ENCODE data around the gene USP20.

DNA sequence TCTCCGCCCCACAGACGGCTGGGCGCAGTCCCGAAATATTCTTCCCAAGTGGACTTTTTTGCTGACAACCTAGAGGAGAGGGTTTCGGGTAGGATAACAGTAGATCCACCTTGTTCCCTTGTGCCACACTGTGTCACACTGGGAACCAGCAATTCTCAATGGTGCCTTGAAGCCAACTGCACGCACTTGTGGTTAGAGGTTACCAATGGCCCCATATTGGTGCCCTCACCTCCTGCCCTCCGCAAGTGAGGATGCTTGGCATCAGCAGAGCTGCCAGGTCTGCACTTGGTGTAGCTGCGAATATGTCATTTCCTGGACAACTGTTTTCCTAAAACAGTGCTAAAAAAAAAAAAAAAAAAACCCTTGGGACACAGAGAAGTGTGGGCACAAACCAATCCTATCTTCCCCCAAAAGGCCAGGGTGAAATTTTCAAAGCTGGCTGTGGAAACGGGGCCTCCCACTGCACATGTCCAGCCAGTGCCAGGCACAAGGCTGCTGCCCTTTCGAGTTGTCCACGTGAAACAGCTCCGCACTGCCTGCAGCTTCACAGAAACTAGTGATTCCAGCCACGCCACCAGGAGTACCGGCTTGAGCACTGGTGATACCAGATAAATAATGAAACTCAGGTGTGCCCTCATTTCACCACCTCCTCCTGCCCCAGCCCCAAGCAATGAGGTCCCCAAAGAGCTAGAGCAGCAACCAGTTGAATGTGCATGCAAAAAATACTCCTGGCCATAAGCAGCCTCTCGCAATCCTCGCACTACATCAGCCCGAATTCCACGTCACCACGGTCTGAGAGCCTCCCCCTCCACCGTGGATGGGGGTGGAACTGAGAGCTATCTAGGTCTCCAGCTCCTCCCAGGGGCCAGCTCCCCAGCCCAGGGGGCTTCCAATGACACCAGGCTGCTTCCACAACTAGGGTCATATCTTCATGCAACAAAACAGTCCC is 51.2 kb downstream of the USP20 start:
- TF ChIP-seq, protein P1, sequence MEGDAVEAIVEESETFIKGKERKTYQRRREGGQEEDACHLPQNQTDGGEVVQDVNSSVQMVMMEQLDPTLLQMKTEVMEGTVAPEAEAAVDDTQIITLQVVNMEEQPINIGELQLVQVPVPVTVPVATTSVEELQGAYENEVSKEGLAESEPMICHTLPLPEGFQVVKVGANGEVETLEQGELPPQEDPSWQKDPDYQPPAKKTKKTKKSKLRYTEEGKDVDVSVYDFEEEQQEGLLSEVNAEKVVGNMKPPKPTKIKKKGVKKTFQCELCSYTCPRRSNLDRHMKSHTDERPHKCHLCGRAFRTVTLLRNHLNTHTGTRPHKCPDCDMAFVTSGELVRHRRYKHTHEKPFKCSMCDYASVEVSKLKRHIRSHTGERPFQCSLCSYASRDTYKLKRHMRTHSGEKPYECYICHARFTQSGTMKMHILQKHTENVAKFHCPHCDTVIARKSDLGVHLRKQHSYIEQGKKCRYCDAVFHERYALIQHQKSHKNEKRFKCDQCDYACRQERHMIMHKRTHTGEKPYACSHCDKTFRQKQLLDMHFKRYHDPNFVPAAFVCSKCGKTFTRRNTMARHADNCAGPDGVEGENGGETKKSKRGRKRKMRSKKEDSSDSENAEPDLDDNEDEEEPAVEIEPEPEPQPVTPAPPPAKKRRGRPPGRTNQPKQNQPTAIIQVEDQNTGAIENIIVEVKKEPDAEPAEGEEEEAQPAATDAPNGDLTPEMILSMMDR (IDR thresholded peaks at IDR 0.05): no peak
- no peak for TF ChIP-seq POLR2A (IDR thresholded peaks at IDR 0.05)
- no peak for TF ChIP-seq EP300 (IDR thresholded peaks at IDR 0.05)
